Activated CD8-positive, alpha-beta T cell treated with anti-CD3 and anti-CD28 coated beads, Interleukin-2, amount 10 ng/mL, durations not matched to agents 7 days and 5 days (primary cell): Measurements from ENCODE around the gene MCHR1. TPM values are rescaled to one million over a fixed set of nuclear protein-coding genes. Genes with fewer than 3 reads are reported as not detected.

Experiments used
- ATAC-seq: fragments of 150-1000 bp; cut with Tn5 transposase; one replicate; pipeline ENCODE4 v1.10.0; 2021; ENCODE audit warnings: moderate library complexity
- CTCF ChIA-PET: fragments of 350-600 bp; sonication (Branson Sonifier 250); formaldehyde crosslinking; loops from one replicate; lab custom pipeline; 2021; ENCODE audit warnings: antibody characterized with exemption; lab: Charles Lee
- POLR2A ChIA-PET: fragments of 350-600 bp; sonication (Branson Sonifier 250); formaldehyde crosslinking; loops from one replicate; lab custom pipeline; 2021; ENCODE audit warnings: antibody characterized with exemption; lab: Charles Lee
- DNase-seq: peaks from one replicate; pipeline ENCODE4 v3.0.0-alpha.2; 2020
- H3K27ac Mint-ChIP-seq: one replicate; pipeline ENCODE4 v1.8.0; 2021; ENCODE audit warnings: mild to moderate bottlenecking, mixed read lengths
- H3K27me3 Mint-ChIP-seq: one replicate; pipeline ENCODE4 v1.8.0; 2021; ENCODE audit warnings: low read depth, mixed read lengths
- H3K36me3 Mint-ChIP-seq: one replicate; pipeline ENCODE4 v1.8.0; 2021; ENCODE audit warnings: low read depth, mixed read lengths
- H3K4me1 Mint-ChIP-seq: one replicate; pipeline ENCODE4 v1.8.0; 2021; ENCODE audit warnings: low read depth, mixed read lengths
- H3K4me3 Mint-ChIP-seq: one replicate; pipeline ENCODE4 v1.8.0; 2021; ENCODE audit warnings: mild to moderate bottlenecking, mixed read lengths
- H3K9me3 Mint-ChIP-seq: one replicate; pipeline ENCODE4 v1.8.0; 2022; ENCODE audit warnings: mixed read lengths; ENCODE audit not compliant: insufficient read depth
- total RNA-seq, 2 experiments: library from RNA; stranded (reverse); gene quantifications; one replicate each; pipeline ENCODE4 v1.2.3, GENCODE V29; 2021

MCHR1 gene
- total RNA-seq, 2 experiments from 2014 or later, result not detected

GRCh38 chr22:40659166-40659565 is 20.1 kb upstream of the MCHR1 start:
- ATAC-seq, result no peak
- no peaks in the 10 kb centered on the region for H3K9me3 Mint-ChIP-seq
- DNase-seq, result no peak
- ChIA-PET POLR2A (no interaction called here), CTCF (no interaction called here)
- H3K4me1 Mint-ChIP-seq, result no peaks in the 10 kb centered on the region
- no peak overlapping the region for H3K27ac Mint-ChIP-seq
- H3K27me3 Mint-ChIP-seq, result no peaks in the 10 kb centered on the region
- H3K36me3 Mint-ChIP-seq, result no peaks in the 10 kb centered on the region
- H3K4me3 Mint-ChIP-seq, result no peak overlapping the region

- no peaks in the 10 kb centered on the region for H3K9me3 Mint-ChIP-seq
- H3K36me3 Mint-ChIP-seq, result no peaks in the 10 kb centered on the region
- no peak overlapping the region for H3K4me3 Mint-ChIP-seq
- no peak for DNase-seq
- POLR2A ChIA-PET, result no interaction called here
- CTCF ChIA-PET, result interaction anchor here (1.4 kb wide), 1 partner anchor 15 kb away, joined by 7 read pairs; no protein-coding TSS in a partner anchor
- H3K4me1 Mint-ChIP-seq, result no peaks in the 10 kb centered on the region
- ATAC-seq, result no peak
- no peaks in the 10 kb centered on the region for H3K27me3 Mint-ChIP-seq
- H3K27ac Mint-ChIP-seq, result no peak overlapping the region
Observed at GRCh38 chr22:40660730-40661129, 18.6 kb upstream of the MCHR1 start.

GRCh38 chr22:40661671-40662070 is 17.6 kb upstream of the MCHR1 start:
- no peaks in the 10 kb centered on the region for H3K4me1 Mint-ChIP-seq
- no peaks in the 10 kb centered on the region for H3K27me3 Mint-ChIP-seq
- H3K27ac Mint-ChIP-seq, result no peak overlapping the region
- ChIA-PET POLR2A (interaction anchor here (0.7 kb wide), 1 partner anchor 119 kb away, joined by 3 read pairs; no protein-coding TSS in a partner anchor), CTCF (interaction anchor here (1.4 kb wide), 1 partner anchor 16 kb away, joined by 7 read pairs; no protein-coding TSS in a partner anchor)
- H3K9me3 Mint-ChIP-seq, result no peaks in the 10 kb centered on the region
- ATAC-seq (no peak), DNase-seq (no peak)
- no peaks in the 10 kb centered on the region for H3K36me3 Mint-ChIP-seq
- H3K4me3 Mint-ChIP-seq, result no peak overlapping the region

- Mint-ChIP-seq H3K27ac (no peak overlapping the region), H3K4me3 (no peak overlapping the region), H3K27me3 (no peaks in the 10 kb centered on the region), H3K9me3 (no peaks in the 10 kb centered on the region), H3K36me3 (peaks cover 7% of the 10 kb centered on the region), H3K4me1 (peaks cover 19% of the 10 kb centered on the region)
- ATAC-seq, result no peak
- POLR2A ChIA-PET, result interaction anchor here (0.6 kb wide), 1 partner anchor 1711 kb away, joined by 3 read pairs; no protein-coding TSS in a partner anchor
- CTCF ChIA-PET, result interaction anchor here (0.6 kb wide), 1 partner anchor 19 kb away, joined by 3 read pairs; no protein-coding TSS in a partner anchor
- no peak for DNase-seq
Observed at GRCh38 chr22:40665312-40665711, 14.0 kb upstream of the MCHR1 start.

- no peak overlapping the region for H3K4me3 Mint-ChIP-seq
- ChIA-PET POLR2A (no interaction called here), CTCF (no interaction called here)
- no peaks in the 10 kb centered on the region for H3K9me3 Mint-ChIP-seq
- no peak for DNase-seq
- no peak overlapping the region for H3K27ac Mint-ChIP-seq
- peaks cover 19% of the 10 kb centered on the region for H3K4me1 Mint-ChIP-seq
- no peaks in the 10 kb centered on the region for H3K27me3 Mint-ChIP-seq
- peaks cover 7% of the 10 kb centered on the region for H3K36me3 Mint-ChIP-seq
- no peak for ATAC-seq
Observed at GRCh38 chr22:40666151-40666848, 13.0 kb upstream of the MCHR1 start.

GRCh38 chr22:40668611-40669411 is 10.5 kb upstream of the MCHR1 start:
- ChIA-PET CTCF (interaction anchor here (1.6 to 1.9 kb wide), 2 partner anchors 14 to 230 kb away, joined by 8 to 10 read pairs; no protein-coding TSS in a partner anchor), POLR2A (no interaction called here)
- H3K4me3 Mint-ChIP-seq, result no peak overlapping the region
- peaks cover 19% of the 10 kb centered on the region for H3K4me1 Mint-ChIP-seq
- no peaks in the 10 kb centered on the region for H3K9me3 Mint-ChIP-seq
- H3K36me3 Mint-ChIP-seq, result peaks cover 7% of the 10 kb centered on the region
- H3K27ac Mint-ChIP-seq, result peak overlapping the region; percentile 36
- no peaks in the 10 kb centered on the region for H3K27me3 Mint-ChIP-seq
- peak; percentile 47 for ATAC-seq
- DNase-seq, result peak; percentile 26

- no peak for ATAC-seq
- POLR2A ChIA-PET, result interaction anchor here (0.8 kb wide), 1 partner anchor 149 kb away, joined by 3 read pairs; no protein-coding TSS in a partner anchor
- Mint-ChIP-seq H3K4me1 (peaks cover 19% of the 10 kb centered on the region), H3K4me3 (no peak overlapping the region), H3K27me3 (no peaks in the 10 kb centered on the region), H3K27ac (no peak overlapping the region), H3K9me3 (no peaks in the 10 kb centered on the region), H3K36me3 (peaks cover 7% of the 10 kb centered on the region)
- no peak for DNase-seq
- CTCF ChIA-PET, result interaction anchor here (1.0 to 1.9 kb wide), 5 partner anchors 13 to 229 kb away, joined by 3 to 10 read pairs (median 4); no protein-coding TSS in a partner anchor
Observed at GRCh38 chr22:40670058-40670457, 9.2 kb upstream of the MCHR1 start.

- Mint-ChIP-seq H3K4me3 (no peak overlapping the region), H3K27ac (no peak overlapping the region), H3K4me1 (peaks cover 19% of the 10 kb centered on the region), H3K36me3 (peaks cover 7% of the 10 kb centered on the region), H3K9me3 (no peaks in the 10 kb centered on the region), H3K27me3 (no peaks in the 10 kb centered on the region)
- ATAC-seq (no peak), DNase-seq (no peak)
- CTCF ChIA-PET, result interaction anchor here (3.9 kb wide), 1 partner anchor 12 kb away, joined by 21 read pairs; no protein-coding TSS in a partner anchor
- POLR2A ChIA-PET, result interaction anchor here (0.6 kb wide), 1 partner anchor 39 kb away, joined by 6 read pairs; no protein-coding TSS in a partner anchor
Observed at GRCh38 chr22:40671369-40671768, 7.9 kb upstream of the MCHR1 start.

- DNase-seq (no peak), ATAC-seq (no peak)
- Mint-ChIP-seq H3K36me3 (peaks cover 7% of the 10 kb centered on the region), H3K27ac (no peak overlapping the region), H3K4me1 (peaks cover 19% of the 10 kb centered on the region), H3K4me3 (no peak overlapping the region), H3K27me3 (no peaks in the 10 kb centered on the region), H3K9me3 (no peaks in the 10 kb centered on the region)
- POLR2A ChIA-PET, result interaction anchor here (0.6 kb wide), 1 partner anchor 39 kb away, joined by 6 read pairs; no protein-coding TSS in a partner anchor
- CTCF ChIA-PET, result interaction anchor here (3.9 kb wide), 1 partner anchor 11 kb away, joined by 21 read pairs; no protein-coding TSS in a partner anchor
Observed at GRCh38 chr22:40671796-40672360, 7.4 kb upstream of the MCHR1 start.

- POLR2A ChIA-PET, result no interaction called here
- Mint-ChIP-seq H3K9me3 (no peaks in the 10 kb centered on the region), H3K27ac (no peak overlapping the region)
Observed at GRCh38 chr22:40673017-40673416, 6.3 kb upstream of the MCHR1 start.

GRCh38 chr22:40674274-40674673 is 5.0 kb upstream of the MCHR1 start:
- ChIA-PET POLR2A (interaction anchor here (1.3 kb wide), 1 partner anchor 8 kb away, joined by 4 read pairs; no protein-coding TSS in a partner anchor), CTCF (interaction anchor here (1.5 to 3.9 kb wide), 2 partner anchors 9 to 149 kb away, joined by 4 to 21 read pairs; no protein-coding TSS in a partner anchor)
- DNase-seq (no peak), ATAC-seq (no peak)
- peaks cover 8% of the 10 kb centered on the region for H3K4me1 Mint-ChIP-seq
- peaks cover 2% of the 10 kb centered on the region for H3K36me3 Mint-ChIP-seq
- H3K9me3 Mint-ChIP-seq, result no peaks in the 10 kb centered on the region
- peaks cover 3% of the 10 kb centered on the region for H3K27me3 Mint-ChIP-seq
- no peak overlapping the region for H3K4me3 Mint-ChIP-seq
- no peak overlapping the region for H3K27ac Mint-ChIP-seq

More at GRCh38 chr22:40673017-40673416, 6.3 kb upstream of the MCHR1 start:
- DNase-seq (no peak), ATAC-seq (no peak)
- no peaks in the 10 kb centered on the region for H3K27me3 Mint-ChIP-seq
- H3K4me1 Mint-ChIP-seq, result peaks cover 17% of the 10 kb centered on the region
- H3K4me3 Mint-ChIP-seq, result no peak overlapping the region
- peaks cover 7% of the 10 kb centered on the region for H3K36me3 Mint-ChIP-seq
- CTCF ChIA-PET, result interaction anchor here (3.9 kb wide), 1 partner anchor 10 kb away, joined by 21 read pairs; no protein-coding TSS in a partner anchor
